GM12801 (cell line): ENCODE data around the gene SERPINB12.

ENCODE experiments used
- CTCF ChIP-seq: IDR thresholded peaks from one replicate; pipeline ENCODE4 v1.5.1; 2011; ENCODE audit warnings: control low read depth; ENCODE audit not compliant: insufficient read length; ENCODE audit errors: extremely low read depth

Gene SERPINB12

GRCh38 chr18:63514326-63514725 is 27.8 kb upstream of the SERPINB12 start:
- no peak for TF ChIP-seq CTCF

GRCh38 chr18:63514888-63515678 is 27.1 kb upstream of the SERPINB12 start:
- no peak for TF ChIP-seq CTCF

- TF ChIP-seq CTCF, result no peak
These were observed 26.4 kb upstream of the SERPINB12 start for GRCh38 chr18:63515801-63516200.

GRCh38 chr18:63518178-63519012 is 23.8 kb upstream of the SERPINB12 start:
- no peak for TF ChIP-seq CTCF

- no peak for TF ChIP-seq CTCF
These were observed 22.0 kb upstream of the SERPINB12 start for GRCh38 chr18:63520053-63520685.

GRCh38 chr18:63523660-63524059 is 18.5 kb upstream of the SERPINB12 start:
- TF ChIP-seq CTCF, result no peak

- TF ChIP-seq CTCF, result no peak
These were observed 14.9 kb upstream of the SERPINB12 start for GRCh38 chr18:63527251-63527650.
